Prostate gland (tissue), 2 donors: ENCODE results near the gene LSAMP.

ENCODE experiments used
- CTCF ChIP-seq, 4 experiments: fragments of 200-600 bp in 2 of 4; fragments of 450-650 bp in 2 of 4; sonication (generic) in 2 of 4; IDR thresholded peaks; 1 replicate in 3 of 4; 2 replicates in 1 of 4; pipeline ENCODE4 v1.5.1; 2016 to 2019; ENCODE audit warnings: antibody characterized with exemption in 4 of 4, mild to moderate bottlenecking in 2 of 4, moderate library complexity in 2 of 4
- POLR2AphosphoS5 ChIP-seq: sonication (generic); formaldehyde crosslinking; IDR thresholded peaks from one replicate; pipeline ENCODE4 v1.6.1; 2017; ENCODE audit warnings: antibody characterized with exemption

GRCh38 chr3:116391296-116392201, 53.7 kb downstream of the LSAMP start:
- TF ChIP-seq CTCF (IDR thresholded peaks at IDR 0.05) (no peak), POLR2AphosphoS5 (no peak)
